SK-N-SH (cell line): Measurements from ENCODE around the gene GNG13.

Experiments
- CHD2 ChIP-seq: fragments of 150-350 bp; IDR thresholded peaks from 2 replicates; pipeline ENCODE4 v1.6.1; 2018; ENCODE audit warnings: low read length; ENCODE audit not compliant: partially characterized antibody
- RFX5 ChIP-seq: IDR thresholded peaks from 2 replicates; pipeline ENCODE4 v1.6.1; 2012; ENCODE audit warnings: mild to moderate bottlenecking, improper control_type of control experiment, low read length
- SMC3 ChIP-seq: IDR thresholded peaks from 2 replicates; pipeline ENCODE4 v1.6.1; 2012; ENCODE audit warnings: low read depth, low read length, improper control_type of control experiment
- TF ChIP-seq, protein P1 (sequence below): IDR thresholded peaks from 2 replicates; pipeline ENCODE4 v1.4.0; 2012; ENCODE audit warnings: low read depth, borderline replicate concordance
- TF ChIP-seq, protein P2 (sequence below): fragments of 200-600 bp; sonication (generic); IDR thresholded peaks from 2 replicates; pipeline ENCODE4 v1.6.1; 2017; ENCODE audit warnings: antibody characterized with exemption, mild to moderate bottlenecking, moderate library complexity
- TF ChIP-seq, protein P3 (sequence below): fragments of 150-350 bp; IDR thresholded peaks from 2 replicates; pipeline ENCODE4 v1.6.1; 2017; ENCODE audit warnings: antibody characterized with exemption, low read length, low read depth, borderline replicate concordance

DNA sequence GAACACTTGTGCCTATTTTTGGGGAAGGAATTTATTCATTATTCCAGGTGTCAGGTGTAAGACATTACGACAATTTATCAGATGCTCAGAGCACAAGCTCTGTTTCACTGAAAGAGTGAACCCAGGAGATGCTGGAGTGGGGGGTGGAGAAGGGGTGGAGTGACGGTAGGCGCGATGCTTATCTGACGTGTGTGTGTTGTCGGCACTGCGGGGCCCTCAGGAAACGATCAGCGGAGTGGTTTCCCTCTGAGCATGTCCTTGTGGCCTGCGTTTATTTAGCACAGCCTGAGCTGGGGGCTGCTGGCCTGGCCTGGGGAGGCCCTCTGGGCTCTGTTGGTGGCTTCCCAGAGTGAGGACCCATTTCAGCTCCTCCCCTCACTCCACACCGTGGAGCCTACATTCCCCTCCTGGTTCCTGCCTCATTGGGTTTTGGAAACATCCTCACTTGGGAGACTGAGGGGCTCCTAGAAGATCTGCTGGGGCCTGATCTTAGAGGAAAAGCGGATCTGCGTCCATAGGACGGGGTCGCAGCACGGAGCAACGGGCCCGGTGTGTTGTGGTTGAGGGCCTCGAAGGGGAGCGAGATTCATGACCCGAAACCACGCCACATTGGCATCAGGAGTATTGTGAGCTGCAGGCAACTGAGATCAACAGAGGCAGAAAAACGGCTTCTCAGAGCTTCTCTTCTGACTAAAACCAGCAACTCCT, 19.0 kb upstream of the GNG13 start:
- TF ChIP-seq, protein P1, sequence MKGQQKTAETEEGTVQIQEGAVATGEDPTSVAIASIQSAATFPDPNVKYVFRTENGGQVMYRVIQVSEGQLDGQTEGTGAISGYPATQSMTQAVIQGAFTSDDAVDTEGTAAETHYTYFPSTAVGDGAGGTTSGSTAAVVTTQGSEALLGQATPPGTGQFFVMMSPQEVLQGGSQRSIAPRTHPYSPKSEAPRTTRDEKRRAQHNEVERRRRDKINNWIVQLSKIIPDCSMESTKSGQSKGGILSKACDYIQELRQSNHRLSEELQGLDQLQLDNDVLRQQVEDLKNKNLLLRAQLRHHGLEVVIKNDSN: no peak
- TF ChIP-seq CHD2 (no peak), SMC3 (no peak), RFX5 (no peak)
- TF ChIP-seq, protein P2, sequence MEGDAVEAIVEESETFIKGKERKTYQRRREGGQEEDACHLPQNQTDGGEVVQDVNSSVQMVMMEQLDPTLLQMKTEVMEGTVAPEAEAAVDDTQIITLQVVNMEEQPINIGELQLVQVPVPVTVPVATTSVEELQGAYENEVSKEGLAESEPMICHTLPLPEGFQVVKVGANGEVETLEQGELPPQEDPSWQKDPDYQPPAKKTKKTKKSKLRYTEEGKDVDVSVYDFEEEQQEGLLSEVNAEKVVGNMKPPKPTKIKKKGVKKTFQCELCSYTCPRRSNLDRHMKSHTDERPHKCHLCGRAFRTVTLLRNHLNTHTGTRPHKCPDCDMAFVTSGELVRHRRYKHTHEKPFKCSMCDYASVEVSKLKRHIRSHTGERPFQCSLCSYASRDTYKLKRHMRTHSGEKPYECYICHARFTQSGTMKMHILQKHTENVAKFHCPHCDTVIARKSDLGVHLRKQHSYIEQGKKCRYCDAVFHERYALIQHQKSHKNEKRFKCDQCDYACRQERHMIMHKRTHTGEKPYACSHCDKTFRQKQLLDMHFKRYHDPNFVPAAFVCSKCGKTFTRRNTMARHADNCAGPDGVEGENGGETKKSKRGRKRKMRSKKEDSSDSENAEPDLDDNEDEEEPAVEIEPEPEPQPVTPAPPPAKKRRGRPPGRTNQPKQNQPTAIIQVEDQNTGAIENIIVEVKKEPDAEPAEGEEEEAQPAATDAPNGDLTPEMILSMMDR: no peak
- TF ChIP-seq, protein P3, sequence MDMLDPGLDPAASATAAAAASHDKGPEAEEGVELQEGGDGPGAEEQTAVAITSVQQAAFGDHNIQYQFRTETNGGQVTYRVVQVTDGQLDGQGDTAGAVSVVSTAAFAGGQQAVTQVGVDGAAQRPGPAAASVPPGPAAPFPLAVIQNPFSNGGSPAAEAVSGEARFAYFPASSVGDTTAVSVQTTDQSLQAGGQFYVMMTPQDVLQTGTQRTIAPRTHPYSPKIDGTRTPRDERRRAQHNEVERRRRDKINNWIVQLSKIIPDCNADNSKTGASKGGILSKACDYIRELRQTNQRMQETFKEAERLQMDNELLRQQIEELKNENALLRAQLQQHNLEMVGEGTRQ: no peak
